Activated CD8-positive, alpha-beta memory T cell treated with anti-CD3 and anti-CD28 coated beads, Interleukin-2, amount 50 U/mL, for 1 hour (primary cell): ENCODE measurements around the gene HPCAL1.

Experiments used
- DNase-seq: peaks from one replicate; pipeline ENCODE4 v3.0.0-alpha.2; 2020; ENCODE audit errors: extremely low read depth

Gene HPCAL1

DNA sequence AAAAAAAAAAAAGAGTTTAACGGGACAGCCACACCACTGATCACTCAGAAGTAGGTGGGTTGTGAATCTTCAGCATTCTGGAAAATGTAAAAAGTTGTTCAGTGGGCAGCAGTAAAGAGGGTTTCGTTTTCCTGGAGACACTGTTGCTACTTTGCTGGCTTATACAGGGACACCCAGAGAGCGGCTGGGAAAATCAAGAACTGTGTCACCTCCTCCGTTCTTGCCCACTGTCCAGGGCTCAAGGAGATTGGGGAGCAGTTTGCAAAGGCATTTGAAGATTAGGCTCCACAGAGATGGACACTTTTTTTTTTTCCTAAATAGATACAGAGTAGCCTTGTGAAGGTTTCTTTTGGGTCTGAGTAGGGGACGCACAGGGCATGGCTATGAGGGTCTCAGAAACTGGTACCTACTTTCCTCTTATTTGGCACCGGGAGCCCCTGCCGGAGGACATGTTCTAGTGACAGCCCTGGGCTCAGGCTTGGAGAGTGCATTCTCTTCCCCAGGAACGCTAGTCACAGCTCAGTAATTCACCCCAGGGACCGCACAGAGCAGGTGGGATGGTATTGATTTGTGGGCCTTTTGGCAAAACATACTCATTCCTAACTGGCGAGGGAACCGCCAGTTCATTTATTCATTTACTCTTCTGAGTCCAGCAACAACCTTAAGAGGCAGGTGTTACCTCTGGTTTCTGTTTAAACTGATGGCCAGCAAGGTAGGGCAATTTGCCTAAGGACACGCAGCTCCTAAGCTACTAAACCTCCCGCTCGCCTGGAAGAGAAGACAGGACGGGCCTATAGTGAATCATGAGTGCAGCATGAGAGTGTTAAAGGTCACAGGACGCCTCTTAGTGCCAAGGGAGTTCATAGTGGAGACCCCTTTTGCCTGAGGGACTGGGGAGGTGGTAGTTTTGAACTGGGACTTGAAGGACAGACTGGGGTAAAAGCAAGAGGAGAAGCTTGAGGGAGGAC is 53.1 kb downstream of the HPCAL1 start:
- no peak for DNase-seq

DNA sequence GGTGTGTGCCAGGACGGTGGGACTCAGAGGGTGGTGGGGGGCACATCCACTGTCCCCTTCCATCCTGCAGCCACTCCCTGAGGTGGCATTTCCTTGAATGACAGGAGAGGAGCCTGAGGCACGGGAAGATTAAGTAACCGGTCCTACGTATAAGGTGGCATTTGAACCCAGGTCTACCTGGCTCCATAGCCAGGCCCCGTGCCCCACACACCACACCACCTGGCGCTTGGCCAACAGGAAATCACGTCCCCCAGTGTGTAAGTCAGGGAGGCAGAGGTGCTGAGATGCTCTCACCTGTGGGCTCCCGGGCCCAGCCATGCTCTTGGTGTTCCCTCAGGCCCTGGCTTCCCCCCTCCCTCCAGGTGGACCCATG is 53.7 kb downstream of the HPCAL1 start:
- no peak for DNase-seq

DNA sequence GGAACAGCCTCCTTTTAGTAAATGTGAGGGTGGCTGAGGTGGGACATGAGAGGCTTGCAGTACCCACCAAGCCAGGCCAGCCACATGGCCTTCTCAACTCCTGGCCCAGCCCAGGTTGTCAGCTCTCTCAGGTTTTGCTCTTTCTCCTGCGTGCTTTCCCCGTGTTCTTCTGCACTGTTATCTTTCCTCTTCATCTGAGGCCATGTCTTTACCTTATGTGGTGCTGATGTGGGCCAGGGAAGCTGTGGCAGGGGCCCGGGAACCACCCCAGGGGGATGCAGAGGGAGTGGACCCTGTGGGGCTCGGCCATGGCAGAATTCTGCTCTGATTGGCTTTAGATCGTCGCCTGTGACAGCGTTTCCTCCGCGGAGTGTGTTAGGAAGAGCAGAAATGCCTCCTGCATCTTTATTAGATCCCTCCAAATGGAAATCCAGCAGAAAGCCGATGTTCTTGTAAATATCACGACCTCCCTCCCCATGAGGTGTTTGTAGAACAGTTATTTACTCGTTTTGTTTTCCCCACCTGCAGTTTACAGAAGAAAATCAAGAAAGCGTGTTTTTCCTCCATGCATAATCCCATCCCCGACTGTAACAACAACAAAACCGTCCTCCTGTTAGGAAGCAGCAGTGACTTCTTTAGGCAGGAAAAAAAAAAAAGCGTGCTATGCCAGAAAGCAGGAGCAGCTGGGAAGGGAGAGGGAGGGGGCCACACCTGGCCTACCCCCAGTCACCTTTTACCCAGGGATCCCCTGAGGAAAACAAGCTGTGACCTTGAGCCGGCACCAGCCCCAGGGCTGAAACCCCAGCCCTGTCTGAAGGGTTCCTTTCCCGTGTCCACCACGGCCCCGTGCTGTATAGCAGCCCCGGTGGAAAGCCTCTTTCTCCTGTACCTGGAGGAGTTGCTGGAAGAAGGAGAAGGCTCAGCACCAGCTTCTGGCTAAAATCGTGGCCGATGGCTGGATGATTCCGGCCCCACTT is 54.8 kb downstream of the HPCAL1 start:
- no peak for DNase-seq

DNA sequence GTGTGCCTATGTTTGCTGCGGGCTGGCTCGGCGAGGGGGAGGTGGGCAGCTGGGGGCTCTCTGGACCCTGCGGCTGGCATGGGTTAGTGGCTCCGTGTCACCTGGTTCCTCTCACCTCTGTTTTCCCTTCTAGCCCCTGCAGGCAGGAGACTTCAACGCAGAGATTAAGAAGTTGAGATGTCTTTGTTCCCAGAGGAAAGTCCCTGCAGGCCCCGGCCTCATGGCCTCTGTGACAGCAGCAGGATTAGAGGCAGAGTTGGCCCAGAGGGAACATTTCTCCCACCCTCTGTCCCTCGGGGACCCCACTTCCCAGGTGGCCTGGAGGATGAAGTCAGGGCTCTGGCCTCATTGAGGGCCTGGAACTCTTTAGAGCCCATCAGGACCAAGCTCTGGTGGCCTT is 56.5 kb downstream of the HPCAL1 start:
- no peak for DNase-seq

DNA sequence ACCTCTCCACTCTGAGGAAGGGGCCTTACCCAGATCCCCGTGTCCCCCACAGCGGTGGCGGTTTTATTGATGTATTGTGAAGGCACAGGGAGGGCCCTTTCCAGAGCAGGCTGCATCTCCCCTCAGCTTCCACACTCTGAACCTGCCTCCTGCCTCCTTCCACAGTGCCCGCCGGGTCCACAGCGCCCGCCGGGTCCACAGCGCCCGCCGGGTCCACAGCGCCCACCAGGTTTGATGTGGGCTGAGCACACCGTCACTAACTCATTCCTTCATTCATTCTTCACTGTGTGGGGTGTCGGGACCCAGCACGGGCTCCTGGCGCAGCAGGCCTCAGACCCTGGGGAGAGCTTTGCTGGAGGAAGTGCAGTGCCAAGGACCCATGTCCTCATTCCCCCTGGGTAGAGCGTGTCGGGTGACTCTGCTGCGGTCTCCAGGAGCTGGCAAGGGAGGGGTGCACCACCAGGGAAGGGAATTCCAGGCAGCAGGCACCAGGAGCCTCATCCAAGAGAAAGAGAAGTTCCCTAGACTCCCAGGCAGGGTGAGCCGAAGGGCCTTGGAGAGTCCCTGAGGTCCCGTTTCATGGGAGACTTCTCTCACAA is 57.1 kb downstream of the HPCAL1 start:
- DNase-seq: no peak

DNA sequence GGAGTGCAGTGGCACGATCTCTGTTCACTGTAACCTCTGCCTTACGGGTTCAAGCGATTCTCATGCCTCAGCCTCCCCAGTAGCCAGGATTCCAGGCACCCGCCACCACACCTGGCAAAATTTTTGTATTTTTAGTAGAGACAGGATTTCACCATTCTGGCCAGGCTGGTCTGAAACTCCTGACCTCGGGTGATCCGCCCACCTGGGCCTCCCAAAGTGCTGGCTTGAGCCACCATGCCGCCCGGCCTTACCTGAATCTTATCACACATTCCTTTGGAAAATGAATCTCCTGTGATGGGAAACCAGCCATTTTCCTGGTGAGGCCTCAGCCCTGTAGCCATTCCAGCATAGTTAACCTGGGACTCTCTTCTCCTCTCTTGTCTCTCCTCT is 57.8 kb downstream of the HPCAL1 start:
- DNase-seq: no peak

DNA sequence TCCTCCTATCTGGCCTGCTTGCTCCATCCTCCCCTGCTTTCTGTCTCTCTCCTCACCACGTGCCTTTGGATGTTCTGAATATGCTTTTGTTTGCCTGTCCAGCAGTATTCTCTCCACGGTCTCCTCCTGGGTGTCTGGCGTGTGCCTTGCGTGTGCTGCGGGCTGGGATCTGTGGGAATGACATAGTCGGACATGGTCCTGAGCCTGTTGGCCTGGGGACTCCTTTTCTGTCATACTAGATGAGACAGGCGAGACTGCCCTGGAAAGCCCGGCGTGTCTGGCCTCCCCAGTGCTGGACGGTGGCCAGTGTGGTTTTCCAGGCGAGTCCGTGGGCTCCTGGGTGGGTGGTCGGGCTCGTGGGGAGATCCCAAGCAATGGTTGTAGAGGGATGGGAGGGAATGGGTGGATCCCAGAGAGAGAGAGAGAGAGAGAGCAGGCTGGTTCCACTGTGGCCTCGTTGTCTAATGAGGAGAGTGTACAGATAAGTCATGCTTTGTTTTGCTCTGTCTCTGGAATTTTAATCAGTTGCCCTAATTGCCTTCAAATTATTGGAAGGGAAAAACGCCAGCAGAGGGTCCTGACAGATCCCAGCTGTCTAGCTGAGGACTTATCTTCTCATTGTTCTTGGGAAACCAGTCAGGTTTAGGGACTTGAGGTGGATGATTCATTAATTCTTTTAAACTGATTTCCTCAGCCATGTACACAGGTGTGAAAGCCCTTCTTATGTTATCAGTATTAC is 58.3 kb downstream of the HPCAL1 start:
- DNase-seq: no peak

DNA sequence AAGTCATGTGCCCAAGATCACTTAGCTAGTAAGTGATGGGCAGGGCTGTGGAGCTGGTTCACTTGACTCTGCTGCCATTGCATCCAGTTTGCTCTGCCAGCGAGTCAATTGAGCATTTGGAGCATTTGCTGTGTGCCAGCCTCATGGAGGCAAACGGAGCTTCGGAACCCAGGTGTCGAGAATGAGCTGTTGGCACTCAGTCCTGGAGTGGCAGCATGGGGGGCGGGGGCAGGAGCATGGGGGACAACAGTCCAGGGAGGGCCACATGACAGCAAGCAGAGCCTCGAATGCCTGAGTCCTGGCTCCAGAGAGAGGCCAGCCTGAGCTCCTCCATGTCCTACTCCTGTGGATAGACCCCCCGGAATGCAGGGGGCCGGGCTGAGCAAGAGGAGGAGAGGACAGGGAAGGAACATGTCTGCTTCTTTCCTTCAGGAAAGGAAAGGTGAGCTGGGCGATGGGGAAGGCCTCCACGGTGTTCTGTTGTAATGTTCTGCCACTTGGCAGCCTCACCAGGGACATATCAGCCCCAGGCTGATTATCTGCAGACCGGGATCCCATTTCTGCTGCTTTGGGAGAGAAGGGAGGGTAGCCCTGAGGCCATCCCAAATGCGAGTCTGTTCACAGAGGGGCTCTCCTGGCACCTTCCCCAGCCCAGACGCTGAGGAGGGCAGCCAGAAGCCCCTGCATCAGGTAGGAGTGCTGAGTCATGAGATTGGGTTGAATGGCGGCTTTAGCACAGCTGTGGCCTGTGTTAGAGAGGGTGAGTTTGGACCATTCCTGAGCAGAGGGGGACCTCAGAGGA is 59.6 kb downstream of the HPCAL1 start:
- DNase-seq: no peak

DNA sequence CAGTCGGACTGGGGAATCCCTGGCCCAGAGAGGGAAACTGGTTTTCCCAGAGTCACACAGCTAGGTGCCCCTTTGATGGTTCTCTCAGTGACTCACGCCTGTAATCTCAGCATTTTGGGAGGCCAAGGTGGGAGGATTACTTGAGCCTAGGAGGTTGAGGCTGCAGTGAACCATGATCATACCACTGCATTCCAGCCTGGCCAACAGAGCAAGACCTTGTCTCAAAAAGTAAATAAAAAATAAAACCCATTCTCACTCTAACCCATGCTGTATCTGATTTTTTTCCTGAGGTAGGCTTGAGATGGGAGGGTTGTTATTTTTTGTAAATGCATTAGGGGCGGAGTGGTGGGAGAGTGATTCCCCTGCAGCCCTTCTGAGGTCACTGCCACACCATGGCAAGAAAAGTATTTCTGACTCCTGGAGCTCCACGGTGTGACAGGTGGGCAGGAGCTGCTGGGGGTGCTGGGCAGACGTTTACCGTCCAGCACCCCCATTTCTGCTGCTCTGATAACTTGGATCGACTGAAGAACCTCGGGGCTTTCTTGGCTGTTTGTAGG is 60.3 kb downstream of the HPCAL1 start:
- DNase-seq: no peak

DNA sequence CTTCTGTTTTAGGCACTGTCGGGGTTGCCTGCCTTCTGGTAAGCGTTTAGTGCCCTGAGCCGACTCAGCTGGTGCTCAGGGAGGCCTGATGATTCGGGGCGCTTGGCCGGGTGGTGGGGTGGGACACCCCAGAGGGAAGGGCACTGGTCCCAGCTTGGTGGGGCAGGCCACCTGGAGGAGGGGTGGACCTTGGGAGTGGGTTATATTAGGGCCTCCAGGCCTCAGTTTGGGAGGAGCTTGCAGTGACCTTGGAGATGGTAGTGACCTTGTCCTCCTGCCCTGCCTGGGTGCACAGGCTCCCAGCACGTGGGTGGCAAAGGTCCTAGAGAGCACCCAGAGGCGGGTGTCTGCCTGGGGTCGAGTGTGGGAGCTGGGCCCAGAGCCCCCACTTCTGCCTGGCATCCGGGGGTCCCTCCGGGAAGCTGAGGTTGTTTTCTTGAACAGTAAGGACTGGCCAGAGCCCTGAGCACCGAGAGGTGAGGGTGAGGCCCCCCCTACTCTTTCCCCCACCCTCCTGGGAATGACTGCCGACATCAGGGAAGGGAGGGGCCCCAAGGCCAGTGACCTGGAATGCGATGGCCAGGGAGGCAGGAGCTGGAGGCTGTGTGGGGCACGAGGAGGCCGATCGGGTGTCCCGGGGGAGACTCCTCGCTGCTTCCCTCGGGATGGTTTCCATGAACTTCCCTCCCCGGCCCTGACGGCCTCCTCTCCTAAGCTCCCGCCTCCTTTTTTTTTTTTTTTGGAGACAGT is 61.3 kb downstream of the HPCAL1 start:
- DNase-seq: no peak

DNA sequence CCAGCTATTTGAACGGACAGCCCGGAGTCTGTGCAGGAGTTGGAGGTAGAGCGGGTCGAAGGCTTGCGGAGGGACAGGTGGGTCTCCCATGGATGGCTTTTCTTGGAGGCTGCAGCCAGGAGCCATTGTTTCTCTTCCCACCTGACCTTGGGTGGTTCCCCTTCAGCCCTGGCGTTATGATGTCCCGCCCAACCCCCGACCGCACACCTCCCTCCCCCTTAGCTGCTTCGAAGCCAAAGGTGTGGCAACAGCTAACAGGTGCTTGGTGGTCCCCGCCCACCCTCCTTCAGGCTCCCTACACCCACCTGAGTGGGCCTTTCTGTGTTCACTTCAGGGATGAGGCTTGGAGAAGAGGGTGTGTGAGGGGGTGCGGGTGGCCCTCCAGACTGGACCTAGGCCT is 62.7 kb downstream of the HPCAL1 start:
- no peak for DNase-seq

DNA sequence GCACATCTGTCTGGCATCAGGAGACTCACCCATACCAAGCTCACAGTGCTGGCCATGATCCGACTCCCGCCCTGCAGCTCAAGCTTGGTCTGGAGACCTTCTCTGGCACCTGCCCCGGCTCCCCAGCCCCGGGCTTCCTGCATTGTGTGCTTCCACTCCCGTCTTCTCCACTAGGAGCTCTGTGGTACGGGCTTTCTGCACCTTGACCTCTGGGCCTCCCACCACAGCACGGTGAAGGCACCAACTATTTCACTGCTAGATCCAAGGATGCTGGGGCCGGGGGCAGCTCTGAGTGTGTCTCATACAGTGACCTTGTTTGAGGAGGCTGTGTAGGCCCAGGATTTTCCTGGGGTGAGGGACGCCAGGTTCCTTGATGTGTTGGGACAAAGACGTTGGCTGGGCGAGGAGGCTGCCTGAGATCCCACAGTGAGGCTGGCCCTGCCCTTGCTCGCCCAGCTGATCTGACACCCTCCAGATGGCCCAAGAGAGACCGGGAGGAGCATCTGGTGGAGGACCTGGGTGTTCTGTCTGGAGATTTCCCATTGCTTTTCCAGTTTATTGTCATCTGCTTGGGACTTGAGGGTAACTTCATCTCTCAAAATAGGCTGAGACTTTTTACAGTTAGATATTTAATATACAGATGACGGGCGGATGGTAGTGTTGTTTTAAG is 64.0 kb downstream of the HPCAL1 start:
- no peak for DNase-seq

DNA sequence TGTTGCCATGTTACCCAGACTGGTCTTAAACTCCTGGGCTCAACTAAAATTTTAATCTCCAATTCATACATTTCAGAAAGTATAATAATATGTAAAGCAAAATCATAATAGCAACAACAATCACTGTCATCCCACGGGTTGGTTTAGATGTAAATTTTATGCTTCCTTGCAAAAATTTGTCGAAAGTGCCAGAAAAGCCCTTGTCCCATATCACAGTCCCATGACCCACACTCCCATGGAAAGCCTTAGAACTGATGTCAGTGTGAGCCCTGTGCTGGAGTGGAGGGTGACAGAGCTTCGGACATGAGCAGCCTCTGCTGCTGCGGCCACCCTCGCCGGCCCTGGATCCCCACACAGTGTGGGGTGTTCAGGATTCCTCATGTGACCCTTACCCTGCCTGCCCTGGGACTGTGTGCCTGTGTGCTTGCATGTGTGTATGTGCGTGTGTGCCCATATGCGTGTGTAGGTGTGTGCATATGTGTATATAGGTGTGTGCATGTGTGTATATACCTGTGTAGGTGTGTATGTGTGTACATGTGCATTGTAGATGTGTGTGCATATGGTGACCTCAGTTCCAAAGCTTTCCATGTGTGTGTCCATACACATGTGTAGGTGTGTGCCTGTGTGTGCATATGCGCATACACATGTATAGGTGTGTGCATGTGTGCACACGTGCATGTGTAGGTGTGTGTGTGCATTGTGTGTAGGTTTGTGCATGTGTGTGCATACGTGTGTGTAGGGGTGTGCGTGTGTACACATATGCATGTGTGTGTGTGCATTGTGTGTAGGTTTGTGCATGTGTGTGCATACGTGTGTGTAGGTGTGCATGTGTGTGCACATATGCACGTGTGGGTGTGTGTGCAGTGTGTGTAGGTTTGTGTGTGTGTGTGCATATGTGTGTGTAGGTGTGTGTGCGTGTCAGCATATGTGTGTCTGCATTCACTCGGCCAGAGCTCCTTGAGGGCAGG is 65.1 kb downstream of the HPCAL1 start:
- DNase-seq: no peak

DNA sequence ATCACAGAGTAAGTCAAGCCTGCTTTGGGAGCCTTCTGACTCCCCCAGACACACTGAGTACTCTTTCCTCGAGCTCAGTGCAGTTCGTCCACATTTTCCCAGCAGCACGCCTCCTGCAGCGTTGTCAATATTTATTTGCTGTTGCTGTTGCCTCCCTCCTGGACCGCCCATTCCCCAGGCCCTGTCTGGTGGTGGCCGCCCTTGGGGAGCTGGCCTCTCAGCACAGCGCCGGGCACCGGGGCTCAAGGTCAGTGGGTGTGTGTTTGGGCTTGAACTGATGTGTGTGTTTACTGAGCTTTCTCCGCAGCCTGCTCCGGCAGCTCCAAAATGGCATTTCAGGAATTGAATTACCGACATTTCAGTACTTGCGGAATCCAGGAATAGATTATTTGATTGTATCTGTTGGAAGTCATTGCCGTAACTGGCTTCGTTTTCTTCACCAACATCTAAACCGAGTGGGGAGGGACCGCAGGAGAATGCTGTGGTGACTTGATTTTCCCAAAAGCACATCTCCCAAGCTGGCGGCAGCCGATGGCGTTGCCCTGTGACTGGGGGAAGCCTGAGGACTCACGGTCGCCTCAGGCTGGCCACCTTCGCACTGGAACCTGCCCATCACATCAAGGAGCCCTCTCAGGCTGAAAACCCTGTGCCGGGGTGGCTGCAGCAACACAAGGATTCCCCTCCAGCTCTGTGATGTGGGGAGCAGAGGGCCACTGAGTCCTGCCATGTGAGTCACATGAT is 66.0 kb downstream of the HPCAL1 start:
- no peak for DNase-seq

DNA sequence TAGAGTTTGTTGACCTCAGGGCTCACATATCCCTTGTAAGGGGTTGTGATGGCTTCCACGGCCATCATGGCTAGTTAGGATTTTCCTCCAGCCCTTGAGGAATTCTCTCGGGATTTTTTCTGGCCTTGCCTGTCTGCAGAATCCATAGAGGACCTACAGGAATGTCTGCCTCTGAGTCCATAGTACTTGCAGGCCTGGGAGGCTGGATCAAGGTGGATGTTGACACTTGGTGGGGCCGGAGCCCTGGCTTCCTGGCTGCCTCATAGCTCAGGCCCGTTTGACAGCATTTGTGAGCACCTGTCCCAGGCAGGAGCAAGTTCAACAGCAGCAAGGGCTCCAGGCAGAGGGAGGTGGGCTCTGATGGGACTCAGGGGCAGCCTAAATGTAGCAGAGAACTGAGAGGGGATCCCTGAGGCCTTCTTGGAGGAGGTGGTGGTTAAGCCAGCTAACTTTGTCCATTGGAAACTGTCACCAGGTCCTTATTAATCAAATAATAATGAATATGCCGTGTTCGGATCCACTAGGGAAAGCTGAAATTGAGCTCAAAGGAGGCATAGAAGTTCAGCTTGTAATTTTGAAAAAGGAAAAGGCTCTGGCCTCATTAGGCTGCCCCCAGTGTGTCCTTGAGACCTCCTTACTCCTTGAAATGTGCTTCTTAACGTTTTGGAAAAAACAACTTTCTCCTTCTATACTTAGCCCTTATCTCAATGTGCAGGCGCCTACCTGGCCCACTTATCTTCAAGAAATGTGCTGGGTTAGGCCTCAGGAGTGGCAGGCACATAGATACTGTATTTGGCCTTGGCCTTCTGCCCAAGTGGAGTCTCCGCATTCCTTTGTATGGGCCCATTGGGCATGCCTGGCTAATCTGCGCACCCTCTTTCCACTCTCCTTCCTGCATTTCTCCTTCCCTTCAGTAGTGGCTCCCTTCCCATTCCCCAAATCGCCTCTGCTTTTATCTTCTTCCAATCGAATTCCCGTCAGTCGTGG is 66.9 kb downstream of the HPCAL1 start:
- no peak for DNase-seq

DNA sequence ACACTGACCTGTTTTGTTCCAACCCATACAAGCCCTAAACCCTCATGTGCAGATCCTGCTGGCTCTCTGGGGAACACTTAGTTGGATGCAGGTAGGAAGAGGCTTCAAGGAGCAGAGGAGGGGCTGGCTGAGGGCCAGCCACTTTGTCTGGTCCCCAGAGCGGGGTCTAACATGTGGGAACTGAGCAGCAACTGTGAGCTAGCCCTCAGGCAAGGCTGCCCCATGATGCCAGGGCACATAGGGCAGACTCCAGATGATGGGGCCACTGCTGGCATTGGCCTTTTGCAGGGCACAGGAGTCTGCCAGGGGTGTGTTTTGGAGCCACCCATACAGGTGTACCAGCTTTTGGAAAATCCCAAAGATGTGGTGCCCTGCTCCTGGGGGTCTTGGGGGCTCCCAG is 67.7 kb downstream of the HPCAL1 start:
- DNase-seq: no peak
